ENCODE measurements around the gene RCC1.

DNA sequence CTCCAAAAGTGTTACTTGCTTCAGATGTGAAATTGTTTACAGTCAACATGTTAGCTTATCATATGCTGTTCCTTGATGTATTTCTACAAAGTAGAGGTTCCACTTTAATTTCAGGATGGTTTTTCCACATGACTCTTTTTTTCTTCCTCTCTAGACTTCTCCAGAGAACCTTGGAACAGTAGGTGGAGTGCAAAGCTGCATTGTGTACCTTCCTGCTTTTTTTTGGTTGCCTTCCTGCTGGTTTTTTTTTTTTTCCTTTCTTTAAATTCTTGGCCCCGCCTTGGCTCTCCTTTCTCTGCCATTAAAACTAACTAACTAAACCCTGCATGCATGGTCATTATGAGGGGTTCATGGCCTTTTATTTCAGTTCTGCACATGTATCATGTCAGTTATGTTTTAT lies 48.2 kb upstream of the RCC1 start:
- TF ChIP-seq, protein P1, sequence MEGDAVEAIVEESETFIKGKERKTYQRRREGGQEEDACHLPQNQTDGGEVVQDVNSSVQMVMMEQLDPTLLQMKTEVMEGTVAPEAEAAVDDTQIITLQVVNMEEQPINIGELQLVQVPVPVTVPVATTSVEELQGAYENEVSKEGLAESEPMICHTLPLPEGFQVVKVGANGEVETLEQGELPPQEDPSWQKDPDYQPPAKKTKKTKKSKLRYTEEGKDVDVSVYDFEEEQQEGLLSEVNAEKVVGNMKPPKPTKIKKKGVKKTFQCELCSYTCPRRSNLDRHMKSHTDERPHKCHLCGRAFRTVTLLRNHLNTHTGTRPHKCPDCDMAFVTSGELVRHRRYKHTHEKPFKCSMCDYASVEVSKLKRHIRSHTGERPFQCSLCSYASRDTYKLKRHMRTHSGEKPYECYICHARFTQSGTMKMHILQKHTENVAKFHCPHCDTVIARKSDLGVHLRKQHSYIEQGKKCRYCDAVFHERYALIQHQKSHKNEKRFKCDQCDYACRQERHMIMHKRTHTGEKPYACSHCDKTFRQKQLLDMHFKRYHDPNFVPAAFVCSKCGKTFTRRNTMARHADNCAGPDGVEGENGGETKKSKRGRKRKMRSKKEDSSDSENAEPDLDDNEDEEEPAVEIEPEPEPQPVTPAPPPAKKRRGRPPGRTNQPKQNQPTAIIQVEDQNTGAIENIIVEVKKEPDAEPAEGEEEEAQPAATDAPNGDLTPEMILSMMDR (IDR thresholded peaks at IDR 0.05), result no peak
- TF ChIP-seq CREB1 (CRISPR knock-in tag; IDR thresholded peaks at IDR 0.05) (no peak), CBFB (CRISPR knock-in tag; IDR thresholded peaks at IDR 0.05; ENCODE audit: low read depth) (no peak), ZNF416 (CRISPR knock-in tag; IDR thresholded peaks at IDR 0.05) (no peak), FOXP1 (CRISPR knock-in tag; IDR thresholded peaks at IDR 0.05; ENCODE audit: borderline replicate concordance) (no peak), ZNF232 (CRISPR knock-in tag; IDR thresholded peaks at IDR 0.05) (no peak), NR2C2 (CRISPR knock-in tag; IDR thresholded peaks at IDR 0.05) (no peak), NFYB (CRISPR knock-in tag; conservative IDR thresholded peaks at IDR 0.05; ENCODE audit: low read depth) (no peak), ELF4 (CRISPR knock-in tag; IDR thresholded peaks at IDR 0.05; ENCODE audit: low read depth) (no peak), ZBTB21 (CRISPR knock-in tag; IDR thresholded peaks at IDR 0.05; ENCODE audit: borderline replicate concordance) (no peak), RELA (CRISPR knock-in tag; IDR thresholded peaks at IDR 0.05; ENCODE audit: borderline replicate concordance) (no peak)
- TF ChIP-seq, protein P2, sequence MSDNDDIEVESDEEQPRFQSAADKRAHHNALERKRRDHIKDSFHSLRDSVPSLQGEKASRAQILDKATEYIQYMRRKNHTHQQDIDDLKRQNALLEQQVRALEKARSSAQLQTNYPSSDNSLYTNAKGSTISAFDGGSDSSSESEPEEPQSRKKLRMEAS (CRISPR knock-in tag; IDR thresholded peaks at IDR 0.05), result no peak
- TF ChIP-seq, protein P3, sequence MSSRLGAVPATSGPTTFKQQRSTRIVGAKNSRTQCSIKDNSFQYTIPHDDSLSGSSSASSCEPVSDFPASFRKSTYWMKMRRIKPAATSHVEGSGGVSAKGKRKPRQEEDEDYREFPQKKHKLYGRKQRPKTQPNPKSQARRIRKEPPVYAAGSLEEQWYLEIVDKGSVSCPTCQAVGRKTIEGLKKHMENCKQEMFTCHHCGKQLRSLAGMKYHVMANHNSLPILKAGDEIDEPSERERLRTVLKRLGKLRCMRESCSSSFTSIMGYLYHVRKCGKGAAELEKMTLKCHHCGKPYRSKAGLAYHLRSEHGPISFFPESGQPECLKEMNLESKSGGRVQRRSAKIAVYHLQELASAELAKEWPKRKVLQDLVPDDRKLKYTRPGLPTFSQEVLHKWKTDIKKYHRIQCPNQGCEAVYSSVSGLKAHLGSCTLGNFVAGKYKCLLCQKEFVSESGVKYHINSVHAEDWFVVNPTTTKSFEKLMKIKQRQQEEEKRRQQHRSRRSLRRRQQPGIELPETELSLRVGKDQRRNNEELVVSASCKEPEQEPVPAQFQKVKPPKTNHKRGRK (CRISPR knock-in tag; IDR thresholded peaks at IDR 0.05; ENCODE audit: borderline replicate concordance), result no peak
- TF ChIP-seq, protein P4, sequence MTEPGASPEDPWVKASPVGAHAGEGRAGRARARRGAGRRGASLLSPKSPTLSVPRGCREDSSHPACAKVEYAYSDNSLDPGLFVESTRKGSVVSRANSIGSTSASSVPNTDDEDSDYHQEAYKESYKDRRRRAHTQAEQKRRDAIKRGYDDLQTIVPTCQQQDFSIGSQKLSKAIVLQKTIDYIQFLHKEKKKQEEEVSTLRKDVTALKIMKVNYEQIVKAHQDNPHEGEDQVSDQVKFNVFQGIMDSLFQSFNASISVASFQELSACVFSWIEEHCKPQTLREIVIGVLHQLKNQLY (CRISPR knock-in tag; IDR thresholded peaks at IDR 0.05), result no peak
